Neural cell (in vitro differentiated cells): ENCODE data around the gene NUDT21. TPM values are rescaled to one million over a fixed set of nuclear protein-coding genes. Genes with fewer than 3 reads are reported as not detected.

Experiments
- H2AFZ ChIP-seq: fragments of 200-600, 300-800 bp; sonication (generic), shearing (Covaris generic); 2 replicates; pipeline ENCODE4 v1.6.0; 2014; ENCODE audit warnings: low read depth, mild to moderate bottlenecking, antibody characterized with exemption, low read length, moderate library complexity
- H3F3A ChIP-seq: fragments of 200-600 bp; shearing (Covaris generic); 2 replicates; pipeline ENCODE4 v1.6.1; 2016; ENCODE audit warnings: mild to moderate bottlenecking, moderate library complexity, mixed read lengths, antibody characterized with exemption, low read length; ENCODE audit not compliant: insufficient read depth, poor library complexity, severe bottlenecking
- H3K27ac ChIP-seq: fragments of 200-600, 300-800 bp; sonication (generic), shearing (Covaris generic); 2 replicates; pipeline ENCODE4 v1.5.1; 2014; ENCODE audit warnings: mild to moderate bottlenecking, low read length, moderate library complexity
- H3K27me3 ChIP-seq: fragments of 300-800, 200-600 bp; sonication (generic), shearing (Covaris generic); 2 replicates; pipeline ENCODE4 v1.6.0; 2014; ENCODE audit warnings: mild to moderate bottlenecking, low read depth, low read length, moderate library complexity; ENCODE audit not compliant: insufficient read depth
- H3K36me3 ChIP-seq: fragments of 300-800, 200-600 bp; sonication (generic), shearing (Covaris generic); 2 replicates; pipeline ENCODE4 v1.5.1; 2014; ENCODE audit warnings: mild to moderate bottlenecking, antibody characterized with exemption, low read length, moderate library complexity; ENCODE audit not compliant: insufficient read depth
- H3K4me2 ChIP-seq: fragments of 300-800, 200-600 bp; sonication (generic), shearing (Covaris generic); 2 replicates; pipeline ENCODE4 v1.6.0; 2014; ENCODE audit warnings: mild to moderate bottlenecking, low read length
- H3K4me3 ChIP-seq: fragments of 300-800, 200-600 bp; sonication (generic), shearing (Covaris generic); 2 replicates; pipeline ENCODE4 v1.5.1; 2014; ENCODE audit warnings: mild to moderate bottlenecking, low read length, moderate library complexity
- H3K79me2 ChIP-seq: fragments of 200-600 bp; shearing (Covaris generic); replicated peaks from 2 replicates; pipeline ENCODE4 v1.6.0; 2014; ENCODE audit warnings: mild to moderate bottlenecking, low read length, moderate library complexity; ENCODE audit not compliant: insufficient read depth
- H3K9ac ChIP-seq: fragments of 300-800, 200-600 bp; sonication (generic), shearing (Covaris generic); 2 replicates; pipeline ENCODE4 v1.6.1; 2016; ENCODE audit warnings: mild to moderate bottlenecking, low read length, mixed read lengths
- H3K9me2 ChIP-seq: fragments of 200-600 bp; shearing (Covaris generic); 2 replicates; pipeline ENCODE4 v1.6.1; 2016; ENCODE audit warnings: mild to moderate bottlenecking, low read length, mixed read lengths; ENCODE audit not compliant: insufficient read depth
- H3K9me3 ChIP-seq: fragments of 200-600, 300-800 bp; sonication (generic), shearing (Covaris generic); 2 replicates; pipeline ENCODE4 v1.6.1; 2016; ENCODE audit warnings: mild to moderate bottlenecking, mixed run types, low read length, moderate library complexity, mixed read lengths
- H4K20me1 ChIP-seq: fragments of 200-600 bp; shearing (Covaris generic); 2 replicates; pipeline ENCODE4 v1.6.1; 2016; ENCODE audit warnings: mild to moderate bottlenecking, mixed run types; ENCODE audit not compliant: insufficient read depth
- EP300 ChIP-seq: fragments of 450-650 bp; conservative IDR thresholded peaks from 2 replicates; pipeline ENCODE4 v1.6.1; 2014; ENCODE audit warnings: antibody characterized with exemption, mild to moderate bottlenecking, moderate library complexity; ENCODE audit not compliant: poor library complexity, severe bottlenecking
- EZH2 ChIP-seq: fragments of 200-600, 300-800 bp; shearing (Covaris generic), sonication (generic); IDR thresholded peaks from 2 replicates; pipeline ENCODE4 v1.6.1; 2014; ENCODE audit warnings: antibody characterized with exemption, low read length, borderline replicate concordance, mild to moderate bottlenecking; ENCODE audit not compliant: insufficient read depth, poor library complexity, severe bottlenecking
- MXI1 ChIP-seq: fragments of 450-650 bp; conservative IDR thresholded peaks from 2 replicates; pipeline ENCODE4 v1.6.1; 2014; ENCODE audit warnings: antibody characterized with exemption, mild to moderate bottlenecking; ENCODE audit not compliant: poor library complexity, severe bottlenecking
- POLR2AphosphoS5 ChIP-seq: IDR thresholded peaks from 2 replicates; pipeline ENCODE4 v1.6.1; 2012
- RAD21 ChIP-seq: fragments of 450-650 bp; conservative IDR thresholded peaks from 2 replicates; pipeline ENCODE4 v1.6.1; 2014; ENCODE audit warnings: antibody characterized with exemption, mild to moderate bottlenecking, moderate library complexity
- SMC3 ChIP-seq: fragments of 450-650 bp; conservative IDR thresholded peaks from 2 replicates; pipeline ENCODE4 v1.6.1; 2014; ENCODE audit warnings: antibody characterized with exemption, mild to moderate bottlenecking, moderate library complexity; ENCODE audit not compliant: poor library complexity
- TAF1 ChIP-seq: IDR thresholded peaks from 2 replicates; pipeline ENCODE4 v1.6.1; 2012; ENCODE audit warnings: low read depth
- polyA plus RNA-seq: library from polyadenylated mRNA; depleted of rRNA; stranded (reverse); fragments of >200 nt; gene quantifications from 2 replicates; pipeline ENCODE4 v1.2.3, GENCODE V29; 2014
- TF ChIP-seq, protein P1 (sequence below): IDR thresholded peaks from 2 replicates; pipeline ENCODE4 v1.6.1; 2012; ENCODE audit warnings: borderline replicate concordance
- TF ChIP-seq, protein P2 (sequence below): fragments of 450-650 bp; IDR thresholded peaks from 2 replicates; pipeline ENCODE4 v1.5.1; 2014; ENCODE audit warnings: antibody characterized with exemption, mild to moderate bottlenecking, moderate library complexity; ENCODE audit not compliant: poor library complexity, severe bottlenecking

Gene NUDT21
- polyA plus RNA-seq, 1 donor from 2014 or later: 192 TPM

DNA sequence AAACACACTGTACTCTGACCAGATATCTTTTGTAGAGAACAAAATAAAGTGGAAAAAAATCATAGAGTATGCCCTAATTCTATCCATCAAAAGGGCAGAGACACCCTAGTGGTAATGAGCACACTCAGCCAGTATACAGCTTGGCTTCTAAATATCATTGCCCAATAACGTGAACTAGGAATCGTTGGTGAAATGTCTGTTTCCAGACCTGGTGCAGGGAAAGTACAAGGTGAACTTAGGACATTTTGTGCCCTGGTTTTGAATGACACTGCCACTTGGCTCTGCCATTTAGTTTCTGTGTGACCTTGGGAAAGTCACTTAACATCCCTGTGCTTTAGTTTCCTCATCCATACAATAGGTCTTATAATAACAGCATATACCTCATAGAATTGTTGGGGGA lies 39.5 kb downstream of the NUDT21 start:
- H3K27me3 ChIP-seq: no peaks in the 10 kb centered on the region
- H3K9me3 ChIP-seq: no peaks in the 10 kb centered on the region
- no peak overlapping the region for H3K4me3 ChIP-seq
- no peaks in the 10 kb centered on the region for H3F3A ChIP-seq
- no peaks in the 10 kb centered on the region for H3K9me2 ChIP-seq
- peaks cover 19% of the 10 kb centered on the region for H3K36me3 ChIP-seq
- no peak overlapping the region for H2AFZ ChIP-seq
- peaks cover 6% of the 10 kb centered on the region for H3K79me2 ChIP-seq
- no peak for TF ChIP-seq RAD21
- TF ChIP-seq, protein P1, sequence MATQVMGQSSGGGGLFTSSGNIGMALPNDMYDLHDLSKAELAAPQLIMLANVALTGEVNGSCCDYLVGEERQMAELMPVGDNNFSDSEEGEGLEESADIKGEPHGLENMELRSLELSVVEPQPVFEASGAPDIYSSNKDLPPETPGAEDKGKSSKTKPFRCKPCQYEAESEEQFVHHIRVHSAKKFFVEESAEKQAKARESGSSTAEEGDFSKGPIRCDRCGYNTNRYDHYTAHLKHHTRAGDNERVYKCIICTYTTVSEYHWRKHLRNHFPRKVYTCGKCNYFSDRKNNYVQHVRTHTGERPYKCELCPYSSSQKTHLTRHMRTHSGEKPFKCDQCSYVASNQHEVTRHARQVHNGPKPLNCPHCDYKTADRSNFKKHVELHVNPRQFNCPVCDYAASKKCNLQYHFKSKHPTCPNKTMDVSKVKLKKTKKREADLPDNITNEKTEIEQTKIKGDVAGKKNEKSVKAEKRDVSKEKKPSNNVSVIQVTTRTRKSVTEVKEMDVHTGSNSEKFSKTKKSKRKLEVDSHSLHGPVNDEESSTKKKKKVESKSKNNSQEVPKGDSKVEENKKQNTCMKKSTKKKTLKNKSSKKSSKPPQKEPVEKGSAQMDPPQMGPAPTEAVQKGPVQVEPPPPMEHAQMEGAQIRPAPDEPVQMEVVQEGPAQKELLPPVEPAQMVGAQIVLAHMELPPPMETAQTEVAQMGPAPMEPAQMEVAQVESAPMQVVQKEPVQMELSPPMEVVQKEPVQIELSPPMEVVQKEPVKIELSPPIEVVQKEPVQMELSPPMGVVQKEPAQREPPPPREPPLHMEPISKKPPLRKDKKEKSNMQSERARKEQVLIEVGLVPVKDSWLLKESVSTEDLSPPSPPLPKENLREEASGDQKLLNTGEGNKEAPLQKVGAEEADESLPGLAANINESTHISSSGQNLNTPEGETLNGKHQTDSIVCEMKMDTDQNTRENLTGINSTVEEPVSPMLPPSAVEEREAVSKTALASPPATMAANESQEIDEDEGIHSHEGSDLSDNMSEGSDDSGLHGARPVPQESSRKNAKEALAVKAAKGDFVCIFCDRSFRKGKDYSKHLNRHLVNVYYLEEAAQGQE: no peak
- TF ChIP-seq EZH2: no peak
- no peak for TF ChIP-seq TAF1
- TF ChIP-seq SMC3: no peak
- no peak for TF ChIP-seq EP300
- TF ChIP-seq, protein P2, sequence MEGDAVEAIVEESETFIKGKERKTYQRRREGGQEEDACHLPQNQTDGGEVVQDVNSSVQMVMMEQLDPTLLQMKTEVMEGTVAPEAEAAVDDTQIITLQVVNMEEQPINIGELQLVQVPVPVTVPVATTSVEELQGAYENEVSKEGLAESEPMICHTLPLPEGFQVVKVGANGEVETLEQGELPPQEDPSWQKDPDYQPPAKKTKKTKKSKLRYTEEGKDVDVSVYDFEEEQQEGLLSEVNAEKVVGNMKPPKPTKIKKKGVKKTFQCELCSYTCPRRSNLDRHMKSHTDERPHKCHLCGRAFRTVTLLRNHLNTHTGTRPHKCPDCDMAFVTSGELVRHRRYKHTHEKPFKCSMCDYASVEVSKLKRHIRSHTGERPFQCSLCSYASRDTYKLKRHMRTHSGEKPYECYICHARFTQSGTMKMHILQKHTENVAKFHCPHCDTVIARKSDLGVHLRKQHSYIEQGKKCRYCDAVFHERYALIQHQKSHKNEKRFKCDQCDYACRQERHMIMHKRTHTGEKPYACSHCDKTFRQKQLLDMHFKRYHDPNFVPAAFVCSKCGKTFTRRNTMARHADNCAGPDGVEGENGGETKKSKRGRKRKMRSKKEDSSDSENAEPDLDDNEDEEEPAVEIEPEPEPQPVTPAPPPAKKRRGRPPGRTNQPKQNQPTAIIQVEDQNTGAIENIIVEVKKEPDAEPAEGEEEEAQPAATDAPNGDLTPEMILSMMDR: no peak
- TF ChIP-seq POLR2AphosphoS5: no peak
- no peak for TF ChIP-seq MXI1
- H3K4me2 ChIP-seq: no peak overlapping the region
- H4K20me1 ChIP-seq: no peaks in the 10 kb centered on the region
- H3K9ac ChIP-seq: no peak overlapping the region
- H3K27ac ChIP-seq: no peak overlapping the region

DNA sequence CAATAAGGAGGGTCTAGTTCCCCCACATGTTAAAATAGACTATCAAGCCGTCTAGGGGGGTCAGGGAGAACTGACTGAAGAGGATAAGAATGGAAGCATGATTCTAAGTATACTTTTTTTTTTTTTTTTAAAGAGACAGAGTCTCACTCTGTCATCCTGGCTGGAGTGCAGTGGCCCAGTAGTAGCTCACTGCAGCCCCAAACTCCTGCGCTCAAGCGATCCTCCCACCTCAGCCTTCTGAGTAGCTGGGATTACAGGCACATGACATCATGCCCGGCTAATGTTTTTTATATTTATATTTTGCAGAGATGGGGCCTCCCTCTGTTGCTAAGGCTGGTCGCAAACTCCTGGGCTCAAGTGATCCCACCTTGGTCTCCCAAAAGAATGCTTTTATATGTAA lies 40.0 kb downstream of the NUDT21 start:
- Histone ChIP-seq H3K4me3 (no peak overlapping the region), H2AFZ (no peak overlapping the region), H3K9me3 (no peaks in the 10 kb centered on the region), H4K20me1 (no peaks in the 10 kb centered on the region), H3K36me3 (peaks cover 19% of the 10 kb centered on the region), H3K27ac (no peak overlapping the region), H3K79me2 (peaks cover 1% of the 10 kb centered on the region), H3F3A (no peaks in the 10 kb centered on the region), H3K4me2 (no peak overlapping the region), H3K9me2 (no peaks in the 10 kb centered on the region), H3K27me3 (no peaks in the 10 kb centered on the region), H3K9ac (no peak overlapping the region)
- TF ChIP-seq EP300: no peak
- TF ChIP-seq MXI1: no peak

- H3K4me2 ChIP-seq: no peak overlapping the region
- H4K20me1 ChIP-seq: no peaks in the 10 kb centered on the region
- no peaks in the 10 kb centered on the region for H3K9me2 ChIP-seq
- H3K79me2 ChIP-seq: no peaks in the 10 kb centered on the region
- H3K9ac ChIP-seq: no peak overlapping the region
- H3F3A ChIP-seq: no peaks in the 10 kb centered on the region
- H3K36me3 ChIP-seq: peaks cover 19% of the 10 kb centered on the region
- H3K4me3 ChIP-seq: no peak overlapping the region
- no peaks in the 10 kb centered on the region for H3K27me3 ChIP-seq
- H2AFZ ChIP-seq: no peak overlapping the region
- no peak overlapping the region for H3K27ac ChIP-seq
- TF ChIP-seq EZH2 (no peak), POLR2AphosphoS5 (no peak), RAD21 (no peak), MXI1 (no peak)
- TF ChIP-seq, protein P1: no peak
- TF ChIP-seq, protein P2: no peak
- H3K9me3 ChIP-seq: no peaks in the 10 kb centered on the region
Measured at GRCh38 chr16:56409195-56409594, 41.9 kb downstream of the NUDT21 start.
